ENCODE data around the gene VSTM1. TPM values are rescaled to one million over a fixed set of nuclear protein-coding genes. Genes with fewer than 3 reads are reported as not detected.

VSTM1 gene, protein sequence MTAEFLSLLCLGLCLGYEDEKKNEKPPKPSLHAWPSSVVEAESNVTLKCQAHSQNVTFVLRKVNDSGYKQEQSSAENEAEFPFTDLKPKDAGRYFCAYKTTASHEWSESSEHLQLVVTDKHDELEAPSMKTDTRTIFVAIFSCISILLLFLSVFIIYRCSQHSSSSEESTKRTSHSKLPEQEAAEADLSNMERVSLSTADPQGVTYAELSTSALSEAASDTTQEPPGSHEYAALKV
- not detected for total RNA-seq
- long read RNA-seq, result 0 reads

GRCh38 chr19:54063350-54064116, at the start of gene VSTM1:
Gene VSTM1, minus strand, starts transcription at chr19:54063897. Its CDS starts 120 bp downstream, at chr19:54063777.
- intact Hi-C loops (cut with micrococcal nuclease), result no loop called here
- H3K4me3 ChIP-seq, result no peak within 1 kb of the TSS
- peaks cover 74% of the 10 kb centered on the region for H3K27me3 ChIP-seq (ENCODE audit: low read depth)
- TF ChIP-seq, protein P1, sequence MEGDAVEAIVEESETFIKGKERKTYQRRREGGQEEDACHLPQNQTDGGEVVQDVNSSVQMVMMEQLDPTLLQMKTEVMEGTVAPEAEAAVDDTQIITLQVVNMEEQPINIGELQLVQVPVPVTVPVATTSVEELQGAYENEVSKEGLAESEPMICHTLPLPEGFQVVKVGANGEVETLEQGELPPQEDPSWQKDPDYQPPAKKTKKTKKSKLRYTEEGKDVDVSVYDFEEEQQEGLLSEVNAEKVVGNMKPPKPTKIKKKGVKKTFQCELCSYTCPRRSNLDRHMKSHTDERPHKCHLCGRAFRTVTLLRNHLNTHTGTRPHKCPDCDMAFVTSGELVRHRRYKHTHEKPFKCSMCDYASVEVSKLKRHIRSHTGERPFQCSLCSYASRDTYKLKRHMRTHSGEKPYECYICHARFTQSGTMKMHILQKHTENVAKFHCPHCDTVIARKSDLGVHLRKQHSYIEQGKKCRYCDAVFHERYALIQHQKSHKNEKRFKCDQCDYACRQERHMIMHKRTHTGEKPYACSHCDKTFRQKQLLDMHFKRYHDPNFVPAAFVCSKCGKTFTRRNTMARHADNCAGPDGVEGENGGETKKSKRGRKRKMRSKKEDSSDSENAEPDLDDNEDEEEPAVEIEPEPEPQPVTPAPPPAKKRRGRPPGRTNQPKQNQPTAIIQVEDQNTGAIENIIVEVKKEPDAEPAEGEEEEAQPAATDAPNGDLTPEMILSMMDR (IDR thresholded peaks at IDR 0.05; ENCODE audit: borderline replicate concordance), result no peak
- no peak within 1 kb of the TSS for H3K27ac ChIP-seq (replicated peaks)
- H3K4me1 ChIP-seq, result no peaks in the 10 kb centered on the region
- H3K9me3 ChIP-seq (replicated peaks), result peaks cover 2% of the 10 kb centered on the region
- H3K36me3 ChIP-seq, result no peaks in the 10 kb centered on the region
- no peak for DNase-seq

DNA sequence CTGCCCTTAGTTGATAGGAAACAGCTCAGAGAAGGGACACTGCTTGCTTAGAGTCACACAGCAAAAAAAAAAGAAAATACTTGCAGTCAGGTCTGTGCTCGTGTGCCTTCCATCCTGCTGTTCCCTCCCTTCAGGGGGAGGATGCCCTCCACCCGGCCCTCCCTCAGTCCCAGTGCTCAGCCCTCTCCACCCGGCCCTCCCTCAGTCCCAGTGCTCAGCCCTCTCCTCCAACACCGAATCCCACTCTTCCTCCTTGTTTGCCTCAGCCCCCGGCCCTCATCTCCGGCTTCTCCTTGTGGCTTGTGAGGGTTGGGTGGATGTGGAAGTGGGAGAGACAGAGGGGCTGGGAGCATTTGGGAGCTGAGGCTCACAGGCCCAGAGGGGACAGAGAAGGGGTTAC, 46.0 kb upstream of the VSTM1 start:
- Histone ChIP-seq H3K27ac (replicated peaks) (no peak overlapping the region), H3K9me3 (replicated peaks) (no peaks in the 10 kb centered on the region), H3K4me3 (no peak overlapping the region), H3K36me3 (peaks cover 77% of the 10 kb centered on the region), H3K27me3 (ENCODE audit: low read depth) (no peaks in the 10 kb centered on the region), H3K4me1 (peaks cover 12% of the 10 kb centered on the region)
- DNase-seq, result no peak
- TF ChIP-seq, protein P1 (IDR thresholded peaks at IDR 0.05; ENCODE audit: borderline replicate concordance), result no peak
- intact Hi-C loops (cut with micrococcal nuclease), result no loop called here

DNA sequence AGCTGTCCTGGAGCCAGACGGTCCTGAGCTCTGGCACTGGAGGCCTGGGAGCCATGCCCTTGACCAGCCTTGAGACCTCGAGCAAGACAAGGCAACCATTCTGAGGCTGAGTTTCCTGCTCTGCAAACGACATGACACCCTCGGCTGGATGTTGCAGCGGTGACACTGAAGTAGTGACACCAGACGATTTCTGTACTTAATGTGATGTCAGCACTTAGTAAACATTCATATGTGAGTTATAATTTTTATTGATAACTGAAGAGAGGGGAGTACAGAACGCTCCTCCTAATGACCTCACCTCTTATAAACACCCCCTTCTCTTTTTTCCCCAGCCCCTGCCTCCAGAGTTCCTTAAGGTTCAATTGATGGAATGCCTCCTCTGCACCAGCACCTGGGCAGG, 44.8 kb upstream of the VSTM1 start:
- H3K9me3 ChIP-seq (replicated peaks), result no peaks in the 10 kb centered on the region
- H3K4me3 ChIP-seq, result no peak overlapping the region
- H3K36me3 ChIP-seq, result peaks cover 78% of the 10 kb centered on the region
- peaks cover 13% of the 10 kb centered on the region for H3K4me1 ChIP-seq
- TF ChIP-seq, protein P1 (IDR thresholded peaks at IDR 0.05; ENCODE audit: borderline replicate concordance), result no peak
- no peaks in the 10 kb centered on the region for H3K27me3 ChIP-seq (ENCODE audit: low read depth)
- H3K27ac ChIP-seq (replicated peaks), result no peak overlapping the region
- DNase-seq, result no peak
- intact Hi-C loops (cut with micrococcal nuclease), result no loop called here

- no peaks in the 10 kb centered on the region for H3K9me3 ChIP-seq (replicated peaks)
- no peaks in the 10 kb centered on the region for H3K27me3 ChIP-seq (ENCODE audit: low read depth)
- no peak overlapping the region for H3K4me3 ChIP-seq
- no peak for DNase-seq
- intact Hi-C loops (cut with micrococcal nuclease), result no loop called here
- H3K4me1 ChIP-seq, result peaks cover 18% of the 10 kb centered on the region
- no peak overlapping the region for H3K27ac ChIP-seq (replicated peaks)
- H3K36me3 ChIP-seq, result peaks cover 78% of the 10 kb centered on the region
- TF ChIP-seq, protein P1 (IDR thresholded peaks at IDR 0.05; ENCODE audit: borderline replicate concordance), result no peak
These were observed 44.3 kb upstream of the VSTM1 start for GRCh38 chr19:54107876-54108490.

DNA sequence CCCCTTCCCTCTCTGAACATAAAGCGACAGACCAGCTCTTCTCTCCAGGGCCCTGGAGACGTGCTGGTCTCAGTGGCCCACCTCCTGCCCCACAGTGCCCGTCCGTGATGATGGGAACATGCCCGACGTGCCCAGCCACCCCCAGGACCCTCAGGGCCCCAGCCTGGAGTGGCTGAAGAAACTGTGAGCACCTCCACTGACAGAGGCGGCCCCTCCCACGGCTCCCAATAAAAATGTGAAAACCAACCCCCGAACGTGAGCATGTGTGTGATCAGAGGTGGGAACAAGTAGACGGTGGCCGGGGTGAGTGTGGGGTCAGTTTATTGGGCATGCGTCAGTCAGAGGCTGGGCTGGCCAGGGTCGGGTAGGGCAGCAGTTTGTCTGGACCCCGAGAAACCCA, 43.0 kb upstream of the VSTM1 start:
- peak; percentile 12 for DNase-seq
- TF ChIP-seq, protein P1 (IDR thresholded peaks at IDR 0.05; ENCODE audit: borderline replicate concordance), result no peak
- intact Hi-C loops (cut with micrococcal nuclease), result no loop called here
- H3K9me3 ChIP-seq (replicated peaks), result no peaks in the 10 kb centered on the region
- H3K36me3 ChIP-seq, result peaks cover 69% of the 10 kb centered on the region
- peaks cover 27% of the 10 kb centered on the region for H3K4me1 ChIP-seq
- H3K27me3 ChIP-seq (ENCODE audit: low read depth), result no peaks in the 10 kb centered on the region
- no peak overlapping the region for H3K27ac ChIP-seq (replicated peaks)
- H3K4me3 ChIP-seq, result no peak overlapping the region
